ENCODE data around the gene HSD17B1.

GRCh38 chr17:42566883-42567573 lies 14.3 kb downstream of the HSD17B1 start, which contains the start of gene MLX:
- TF ChIP-seq, protein P1, sequence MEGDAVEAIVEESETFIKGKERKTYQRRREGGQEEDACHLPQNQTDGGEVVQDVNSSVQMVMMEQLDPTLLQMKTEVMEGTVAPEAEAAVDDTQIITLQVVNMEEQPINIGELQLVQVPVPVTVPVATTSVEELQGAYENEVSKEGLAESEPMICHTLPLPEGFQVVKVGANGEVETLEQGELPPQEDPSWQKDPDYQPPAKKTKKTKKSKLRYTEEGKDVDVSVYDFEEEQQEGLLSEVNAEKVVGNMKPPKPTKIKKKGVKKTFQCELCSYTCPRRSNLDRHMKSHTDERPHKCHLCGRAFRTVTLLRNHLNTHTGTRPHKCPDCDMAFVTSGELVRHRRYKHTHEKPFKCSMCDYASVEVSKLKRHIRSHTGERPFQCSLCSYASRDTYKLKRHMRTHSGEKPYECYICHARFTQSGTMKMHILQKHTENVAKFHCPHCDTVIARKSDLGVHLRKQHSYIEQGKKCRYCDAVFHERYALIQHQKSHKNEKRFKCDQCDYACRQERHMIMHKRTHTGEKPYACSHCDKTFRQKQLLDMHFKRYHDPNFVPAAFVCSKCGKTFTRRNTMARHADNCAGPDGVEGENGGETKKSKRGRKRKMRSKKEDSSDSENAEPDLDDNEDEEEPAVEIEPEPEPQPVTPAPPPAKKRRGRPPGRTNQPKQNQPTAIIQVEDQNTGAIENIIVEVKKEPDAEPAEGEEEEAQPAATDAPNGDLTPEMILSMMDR (IDR thresholded peaks at IDR 0.05; ENCODE audit: insufficient read depth, low read length, poor library complexity, severe bottlenecking): no peak
- no peak for TF ChIP-seq EZH2phosphoT487 (conservative IDR thresholded peaks at IDR 0.05; ENCODE audit: low read length)
